Liver (tissue), 9 donors: Measurements from ENCODE around the gene YBX3. TPM values are rescaled to one million over a fixed set of nuclear protein-coding genes. Genes with fewer than 3 reads are reported as not detected.
A peak's percentile ranks its signal among the peaks of the same experiment; 100 is the strongest.

Source experiments
- DNase-seq: peaks from one replicate; pipeline ENCODE4 v3.0.0-alpha.2; 2017; ENCODE audit warnings: low spot score
- H3K27ac ChIP-seq, 2 donors: one replicate each; pipeline ENCODE4 v1.7.0; 2013; ENCODE audit warnings: inconsistent platforms in 2 of 2, low read length in 2 of 2, control low read depth in 1 of 2, low read depth in 1 of 2, mild to moderate bottlenecking in 1 of 2
- H3K27me3 ChIP-seq, 4 donors: one replicate each; pipeline versions ENCODE4 v1.6.1 to v1.7.0; 2013; ENCODE audit warnings: low read length in 3 of 4, inconsistent platforms in 1 of 4, mild to moderate bottlenecking in 1 of 4, moderate library complexity in 1 of 4; ENCODE audit not compliant: control insufficient read depth in 4 of 4, insufficient read depth in 4 of 4
- H3K36me3 ChIP-seq, 4 donors: one replicate each; pipeline versions ENCODE4 v1.6.1 to v1.7.0; 2013; ENCODE audit warnings: low read length in 3 of 4, mild to moderate bottlenecking in 3 of 4, low read depth in 1 of 4, moderate library complexity in 1 of 4; ENCODE audit not compliant: control insufficient read depth in 4 of 4, insufficient read depth in 3 of 4
- H3K4me1 ChIP-seq, 4 donors: one replicate each; pipeline versions ENCODE4 v1.6.1 to v1.7.0; 2013; ENCODE audit warnings: low read length in 3 of 4, mild to moderate bottlenecking in 3 of 4, moderate library complexity in 1 of 4; ENCODE audit not compliant: control insufficient read depth in 4 of 4, insufficient read depth in 4 of 4
- H3K4me3 ChIP-seq, 3 donors: one replicate each; pipeline versions ENCODE4 v1.6.1 to v1.7.0; 2013; ENCODE audit warnings: low read length in 3 of 3, control low read depth in 1 of 3, low read depth in 1 of 3, mild to moderate bottlenecking in 1 of 3
- H3K9ac ChIP-seq, 2 donors: one replicate each; pipeline ENCODE4 v1.7.0; 2013; ENCODE audit warnings: low read length in 2 of 2, mild to moderate bottlenecking in 2 of 2, moderate library complexity in 2 of 2, control low read depth in 1 of 2, low read depth in 1 of 2
- H3K9me3 ChIP-seq, 4 donors: one replicate each; pipeline versions ENCODE4 v1.6.1 to v1.7.0; 2013; ENCODE audit warnings: low read length in 3 of 4; ENCODE audit not compliant: control insufficient read depth in 4 of 4
- ATF3 ChIP-seq: IDR thresholded peaks from 2 replicates; pipeline ENCODE4 v1.6.1; 2016; ENCODE audit warnings: antibody characterized with exemption
- CTCF ChIP-seq: fragments of 150-350 bp; IDR thresholded peaks from 2 replicates; pipeline ENCODE4 v1.5.1; 2017; ENCODE audit warnings: improper control_type of control experiment, low read depth, low read length; ENCODE audit not compliant: missing input control
- EGR1 ChIP-seq, 2 donors: IDR thresholded peaks; 2 replicates each; pipeline ENCODE4 v1.6.1; 2016 to 2018; ENCODE audit warnings: antibody characterized with exemption in 2 of 2, low read depth in 2 of 2
- FOXA1 ChIP-seq: IDR thresholded peaks from 2 replicates; pipeline ENCODE4 v1.6.1; 2016; ENCODE audit warnings: antibody characterized with exemption
- FOXA2 ChIP-seq: IDR thresholded peaks from 2 replicates; pipeline ENCODE4 v1.6.1; 2016; ENCODE audit warnings: antibody characterized with exemption
- GABPA ChIP-seq, 2 donors: IDR thresholded peaks in 1 of 2; conservative IDR thresholded peaks in 1 of 2; 2 replicates each; pipeline ENCODE4 v1.6.1; 2016; ENCODE audit warnings: antibody characterized with exemption in 2 of 2, mild to moderate bottlenecking in 1 of 2, moderate library complexity in 1 of 2
- HNF4A ChIP-seq, 2 donors: conservative IDR thresholded peaks; 2 replicates each; pipeline ENCODE4 v1.6.1; 2016; ENCODE audit warnings: antibody characterized with exemption in 2 of 2, mild to moderate bottlenecking in 2 of 2
- HNF4G ChIP-seq: IDR thresholded peaks from 2 replicates; pipeline ENCODE4 v1.6.1; 2016; ENCODE audit warnings: antibody characterized with exemption
- JUND ChIP-seq, 2 donors: IDR thresholded peaks; 2 replicates each; pipeline ENCODE4 v1.6.1; 2016; ENCODE audit warnings: antibody characterized with exemption in 2 of 2
- MAX ChIP-seq: IDR thresholded peaks from 2 replicates; pipeline ENCODE4 v1.6.1; 2016; ENCODE audit warnings: antibody characterized with exemption
- RAD21 ChIP-seq, 2 donors: IDR thresholded peaks; 2 replicates each; pipeline ENCODE4 v1.6.1; 2016; ENCODE audit warnings: antibody characterized with exemption in 2 of 2, mild to moderate bottlenecking in 2 of 2
- REST ChIP-seq: IDR thresholded peaks from 2 replicates; pipeline ENCODE4 v1.6.1; 2016; ENCODE audit warnings: antibody characterized with exemption, mild to moderate bottlenecking
- RXRA ChIP-seq, 2 donors: IDR thresholded peaks; 2 replicates each; pipeline ENCODE4 v1.6.1; 2017 to 2018; ENCODE audit warnings: antibody characterized with exemption in 2 of 2, mild to moderate bottlenecking in 1 of 2
- TAF1 ChIP-seq: conservative IDR thresholded peaks from 2 replicates; pipeline ENCODE4 v1.6.1; 2016; ENCODE audit warnings: antibody characterized with exemption, mild to moderate bottlenecking
- YY1 ChIP-seq: IDR thresholded peaks from 2 replicates; pipeline ENCODE4 v1.6.1; 2016; ENCODE audit warnings: antibody characterized with exemption, mild to moderate bottlenecking
- WGBS: extraction: QIAGEN DNeasy Blood & Tissue Kit; methylation state at CpG from one replicate; pipeline ENCODE4 v1.1.7; 2013; 5-methylcytosine and 5-hydroxymethylcytosine counted together
- polyA plus RNA-seq, 2 donors: library from polyadenylated mRNA; stranded (reverse) in 1 of 2; unstranded in 1 of 2; fragments of 200-250 nt in 1 of 2; fragments of >200 nt in 1 of 2; fragmentation: Nextera tagmentation in 1 of 2; extraction: Ambion mirVana in 1 of 2; gene quantifications; one replicate each; pipeline versions ENCODE4 v1.2.1 to v1.2.3, GENCODE V29; 2013 to 2015
- total RNA-seq, 2 donors: library from RNA; depleted of rRNA; stranded (reverse); fragments of >200 nt; gene quantifications; one replicate each; pipeline ENCODE4 v1.2.3, GENCODE V29; 2014
- TF ChIP-seq, protein P1 (sequence below): IDR thresholded peaks from 2 replicates; pipeline ENCODE4 v1.6.1; 2016; ENCODE audit warnings: antibody characterized with exemption
- donor health status: healthy.
- donor health status: healthy.
- donor health status: healthy.
- donor health status: healthy.
- donor health status: healthy.

YBX3 gene
- total and polyA plus RNA-seq, 4 donors, result 6.8 to 116 (median 15.7) TPM

- peak; percentile 84 for DNase-seq
- Histone ChIP-seq H3K9me3 (no peaks in the 10 kb centered on the region), H3K4me3 (peak within 1 kb of the TSS in 1 of 3 donors; percentile 21), H3K36me3 (no peaks in the 10 kb centered on the region), H3K9ac (no peak within 1 kb of the TSS), H3K27me3 (peaks cover 0 to 3% (median 1%) of the 10 kb centered on the region in 4 donors), H3K4me1 (peaks cover 0 to 9% (median 2%) of the 10 kb centered on the region in 4 donors), H3K27ac (no peak within 1 kb of the TSS)
- no peak for TF ChIP-seq RXRA (IDR thresholded peaks at IDR 0.05)
- no peak for TF ChIP-seq JUND (IDR thresholded peaks at IDR 0.05)
- peak; percentile 55 for TF ChIP-seq CTCF
- no peak for TF ChIP-seq FOXA2
- TF ChIP-seq MAX, result no peak
- no peak for TF ChIP-seq EGR1 (IDR thresholded peaks at IDR 0.05; ENCODE audit: low read depth in 2 of 2)
- TF ChIP-seq HNF4G, result no peak
- TF ChIP-seq FOXA1, result no peak
- peak; percentile 74 to 76 for TF ChIP-seq RAD21 (IDR thresholded peaks at IDR 0.05)
- TF ChIP-seq GABPA (IDR thresholded peaks at IDR 0.05 in 1 of 2, conservative IDR thresholded peaks at IDR 0.05 in 1 of 2), result no peak
- TF ChIP-seq TAF1, result no peak
- TF ChIP-seq, protein P1, sequence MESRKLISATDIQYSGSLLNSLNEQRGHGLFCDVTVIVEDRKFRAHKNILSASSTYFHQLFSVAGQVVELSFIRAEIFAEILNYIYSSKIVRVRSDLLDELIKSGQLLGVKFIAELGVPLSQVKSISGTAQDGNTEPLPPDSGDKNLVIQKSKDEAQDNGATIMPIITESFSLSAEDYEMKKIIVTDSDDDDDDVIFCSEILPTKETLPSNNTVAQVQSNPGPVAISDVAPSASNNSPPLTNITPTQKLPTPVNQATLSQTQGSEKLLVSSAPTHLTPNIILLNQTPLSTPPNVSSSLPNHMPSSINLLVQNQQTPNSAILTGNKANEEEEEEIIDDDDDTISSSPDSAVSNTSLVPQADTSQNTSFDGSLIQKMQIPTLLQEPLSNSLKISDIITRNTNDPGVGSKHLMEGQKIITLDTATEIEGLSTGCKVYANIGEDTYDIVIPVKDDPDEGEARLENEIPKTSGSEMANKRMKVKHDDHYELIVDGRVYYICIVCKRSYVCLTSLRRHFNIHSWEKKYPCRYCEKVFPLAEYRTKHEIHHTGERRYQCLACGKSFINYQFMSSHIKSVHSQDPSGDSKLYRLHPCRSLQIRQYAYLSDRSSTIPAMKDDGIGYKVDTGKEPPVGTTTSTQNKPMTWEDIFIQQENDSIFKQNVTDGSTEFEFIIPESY, result no peak
- TF ChIP-seq ATF3, result no peak
- no peak for TF ChIP-seq REST
- no peak for TF ChIP-seq YY1
- no peak for TF ChIP-seq HNF4A (conservative IDR thresholded peaks at IDR 0.05)
- WGBS, result 4% methylated on average over 35 of the region's 35 CpGs
Measured at GRCh38 chr12:10673659-10674384, 49.3 kb downstream of the YBX3 start, which contains the start of gene STYK1. TSS of gene STYK1 (minus strand) at chr12:10674052. CDS start at chr12:10634618, 39,434 bp downstream.
